OCI-LY1 (cell line): Measurements from ENCODE around the gene ZNF536.

ENCODE experiments used
- H2AFZ ChIP-seq: fragments of 200-600 bp; sonication (generic), shearing (Covaris generic); 2 replicates; pipeline ENCODE4 v1.6.0; 2014; ENCODE audit warnings: antibody characterized with exemption, mild to moderate bottlenecking, low read length
- H3F3A ChIP-seq: fragments of 200-600 bp; sonication (generic), shearing (Covaris generic); 2 replicates; pipeline ENCODE4 v1.6.0; 2014; ENCODE audit warnings: mild to moderate bottlenecking, antibody characterized with exemption, low read length, moderate library complexity; ENCODE audit not compliant: insufficient read depth
- H3K27ac ChIP-seq: fragments of 200-600 bp; sonication (generic); 2 replicates; pipeline ENCODE4 v1.5.1; 2014; ENCODE audit warnings: low read length, mixed run types, mild to moderate bottlenecking, low read depth; ENCODE audit not compliant: poor library complexity, severe bottlenecking
- H3K27me3 ChIP-seq: fragments of 200-600 bp; sonication (generic); 2 replicates; pipeline ENCODE4 v1.6.0; 2014; ENCODE audit warnings: antibody characterized with exemption, mild to moderate bottlenecking, low read length, moderate library complexity; ENCODE audit not compliant: insufficient read depth
- H3K36me3 ChIP-seq: fragments of 200-600 bp; sonication (generic); 2 replicates; pipeline ENCODE4 v1.6.1; 2014; ENCODE audit warnings: mild to moderate bottlenecking, antibody characterized with exemption, low read length, moderate library complexity, mixed read lengths; ENCODE audit not compliant: insufficient read depth
- H3K4me1 ChIP-seq: fragments of 200-600 bp; sonication (generic); 2 replicates; pipeline ENCODE4 v1.5.1; 2014; ENCODE audit warnings: mild to moderate bottlenecking, low read length, moderate library complexity; ENCODE audit not compliant: insufficient read depth, severe bottlenecking
- H3K4me2 ChIP-seq: fragments of 200-600 bp; sonication (generic), shearing (Covaris generic); 2 replicates; pipeline ENCODE4 v1.6.1; 2014; ENCODE audit warnings: low read length
- H3K4me3 ChIP-seq: fragments of 200-600 bp; sonication (generic); 2 replicates; pipeline ENCODE4 v1.5.1; 2014; ENCODE audit warnings: low read length, low read depth, mild to moderate bottlenecking, mixed read lengths; ENCODE audit not compliant: poor library complexity, severe bottlenecking
- H3K79me2 ChIP-seq: fragments of 200-600 bp; shearing (Covaris generic); 2 replicates; pipeline ENCODE4 v1.6.1; 2016; ENCODE audit warnings: mixed run types, low read length, mixed read lengths; ENCODE audit not compliant: insufficient read depth
- H3K9ac ChIP-seq: fragments of 200-600 bp; sonication (generic), shearing (Covaris generic); 2 replicates; pipeline ENCODE4 v1.6.1; 2014; ENCODE audit warnings: mild to moderate bottlenecking, low read length, mixed read lengths
- H3K9me2 ChIP-seq: fragments of 200-600 bp; sonication (generic), shearing (Covaris generic); 2 replicates; pipeline ENCODE4 v1.6.1; 2014; ENCODE audit warnings: low read depth, mild to moderate bottlenecking, low read length, mixed read lengths
- H3K9me3 ChIP-seq: fragments of 200-600 bp; shearing (Covaris generic); 2 replicates; pipeline ENCODE4 v1.6.1; 2014; ENCODE audit warnings: low read length, mixed read lengths
- H4K20me1 ChIP-seq: fragments of 200-600 bp; sonication (generic), shearing (Covaris generic); 2 replicates; pipeline ENCODE4 v1.6.0; 2016; ENCODE audit warnings: mild to moderate bottlenecking, low read length; ENCODE audit not compliant: insufficient read depth
- EZH2 ChIP-seq: fragments of 200-600 bp; sonication (generic), shearing (Covaris generic); IDR thresholded peaks from 2 replicates; pipeline ENCODE4 v1.8.0; 2017; ENCODE audit warnings: borderline replicate concordance, mixed run types, mild to moderate bottlenecking, antibody characterized with exemption, low read length, moderate library complexity, mixed read lengths
- TF ChIP-seq, protein P1 (sequence below): fragments of 200-600 bp; sonication (generic), shearing (Covaris generic); IDR thresholded peaks from 2 replicates; pipeline ENCODE4 v1.5.1; 2017; ENCODE audit warnings: mild to moderate bottlenecking, antibody characterized with exemption, low read length, moderate library complexity, mixed read lengths

The ZNF536 gene

DNA sequence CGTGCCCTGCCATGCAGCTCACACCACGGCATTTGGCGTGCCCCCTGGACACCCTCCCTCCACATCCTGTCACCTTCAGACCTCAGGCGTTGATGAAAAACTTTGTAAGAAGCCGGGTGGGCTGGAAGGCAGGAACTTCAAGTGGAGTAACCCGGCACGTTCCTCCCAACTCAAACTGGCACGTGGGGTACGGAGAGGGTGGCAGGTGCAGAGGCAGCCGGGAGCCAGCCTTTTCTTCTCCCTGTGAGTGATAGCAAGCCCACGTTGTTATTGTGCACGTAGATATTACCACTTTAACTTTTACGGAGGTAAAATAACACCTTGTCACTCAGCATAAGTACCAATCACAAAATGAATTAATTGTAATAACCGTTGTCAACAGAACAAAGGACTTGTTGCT, 198.0 kb downstream of the ZNF536 start:
- Histone ChIP-seq H3K9me2 (no peaks in the 10 kb centered on the region), H3K36me3 (no peaks in the 10 kb centered on the region), H3F3A (no peaks in the 10 kb centered on the region), H3K27me3 (no peaks in the 10 kb centered on the region), H3K4me2 (no peak overlapping the region), H3K4me1 (no peaks in the 10 kb centered on the region), H3K27ac (no peak overlapping the region), H3K4me3 (no peak overlapping the region), H3K79me2 (no peaks in the 10 kb centered on the region), H2AFZ (no peak overlapping the region), H3K9ac (no peak overlapping the region), H3K9me3 (no peaks in the 10 kb centered on the region), H4K20me1 (no peaks in the 10 kb centered on the region)
- TF ChIP-seq EZH2: no peak
- TF ChIP-seq, protein P1, sequence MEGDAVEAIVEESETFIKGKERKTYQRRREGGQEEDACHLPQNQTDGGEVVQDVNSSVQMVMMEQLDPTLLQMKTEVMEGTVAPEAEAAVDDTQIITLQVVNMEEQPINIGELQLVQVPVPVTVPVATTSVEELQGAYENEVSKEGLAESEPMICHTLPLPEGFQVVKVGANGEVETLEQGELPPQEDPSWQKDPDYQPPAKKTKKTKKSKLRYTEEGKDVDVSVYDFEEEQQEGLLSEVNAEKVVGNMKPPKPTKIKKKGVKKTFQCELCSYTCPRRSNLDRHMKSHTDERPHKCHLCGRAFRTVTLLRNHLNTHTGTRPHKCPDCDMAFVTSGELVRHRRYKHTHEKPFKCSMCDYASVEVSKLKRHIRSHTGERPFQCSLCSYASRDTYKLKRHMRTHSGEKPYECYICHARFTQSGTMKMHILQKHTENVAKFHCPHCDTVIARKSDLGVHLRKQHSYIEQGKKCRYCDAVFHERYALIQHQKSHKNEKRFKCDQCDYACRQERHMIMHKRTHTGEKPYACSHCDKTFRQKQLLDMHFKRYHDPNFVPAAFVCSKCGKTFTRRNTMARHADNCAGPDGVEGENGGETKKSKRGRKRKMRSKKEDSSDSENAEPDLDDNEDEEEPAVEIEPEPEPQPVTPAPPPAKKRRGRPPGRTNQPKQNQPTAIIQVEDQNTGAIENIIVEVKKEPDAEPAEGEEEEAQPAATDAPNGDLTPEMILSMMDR: no peak

GRCh38 chr19:30577551-30578105, 205.4 kb downstream of the ZNF536 start:
- Histone ChIP-seq H3K9ac (no peak overlapping the region), H3K27ac (no peak overlapping the region), H3K4me3 (no peak overlapping the region), H3K9me3 (no peaks in the 10 kb centered on the region), H3K36me3 (no peaks in the 10 kb centered on the region), H3K4me1 (no peaks in the 10 kb centered on the region), H3K9me2 (no peaks in the 10 kb centered on the region), H2AFZ (no peak overlapping the region), H3K4me2 (no peak overlapping the region), H3K27me3 (no peaks in the 10 kb centered on the region), H3F3A (no peaks in the 10 kb centered on the region), H4K20me1 (no peaks in the 10 kb centered on the region), H3K79me2 (no peaks in the 10 kb centered on the region)
- no peak for TF ChIP-seq EZH2
- TF ChIP-seq, protein P1: no peak

DNA sequence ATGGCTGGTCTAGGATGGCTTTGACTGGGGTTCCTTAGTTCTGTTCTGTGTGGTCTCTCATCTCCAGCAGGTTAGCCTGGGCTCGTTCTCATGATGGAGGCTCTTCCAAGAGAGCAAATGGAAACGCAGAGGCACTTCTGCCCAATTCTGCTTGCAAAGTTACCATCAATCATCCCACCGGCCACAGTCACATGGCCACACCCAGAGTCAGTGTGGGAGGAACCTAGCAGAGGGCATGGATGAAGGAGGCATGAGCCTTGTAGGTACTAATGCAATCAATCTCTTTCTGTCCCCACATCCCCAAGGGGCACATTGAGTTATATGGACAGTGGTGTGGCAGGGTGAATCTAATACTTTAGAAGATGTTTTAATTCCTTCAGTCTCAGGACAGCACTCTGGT, 207.2 kb downstream of the ZNF536 start:
- TF ChIP-seq, protein P1: no peak
- no peak for TF ChIP-seq EZH2
- no peaks in the 10 kb centered on the region for H3K27me3 ChIP-seq

More for the DNA sequence above, 207.2 kb downstream of the ZNF536 start:
- H3F3A ChIP-seq: no peaks in the 10 kb centered on the region
- no peak overlapping the region for H2AFZ ChIP-seq
- no peaks in the 10 kb centered on the region for H3K9me2 ChIP-seq
- no peak overlapping the region for H3K4me3 ChIP-seq
- H3K4me2 ChIP-seq: no peak overlapping the region
- H3K4me1 ChIP-seq: no peaks in the 10 kb centered on the region
- no peaks in the 10 kb centered on the region for H4K20me1 ChIP-seq
- no peaks in the 10 kb centered on the region for H3K9me3 ChIP-seq
- H3K79me2 ChIP-seq: no peaks in the 10 kb centered on the region
- no peak overlapping the region for H3K27ac ChIP-seq
- no peaks in the 10 kb centered on the region for H3K36me3 ChIP-seq
- H3K9ac ChIP-seq: no peak overlapping the region
